Erythroblast (primary cell): ENCODE measurements around the gene ZNF154.

Experiments
- DNase-seq, 2 experiments: peaks; one replicate each; lab custom pipeline; 2025; lab: John Stamatoyannopoulos, UW
- GATA1 ChIP-seq: IDR thresholded peaks from 2 replicates; pipeline ENCODE4 v1.6.1; 2011; ENCODE audit warnings: low read depth, mild to moderate bottlenecking, control low read depth, low read length, moderate library complexity
- POLR2A ChIP-seq: IDR thresholded peaks from 2 replicates; pipeline ENCODE4 v1.6.1; 2011; ENCODE audit warnings: mild to moderate bottlenecking, low read length

Gene ZNF154

GRCh38 chr19:57709616-57710015 is 612 bp upstream of the ZNF154 start:
- no peak for TF ChIP-seq GATA1
- TF ChIP-seq POLR2A, result no peak
- DNase-seq, result no peak

- TF ChIP-seq GATA1 (no peak), POLR2A (no peak)
- DNase-seq, result no peak
Measured at GRCh38 chr19:57706346-57706745, 2.7 kb downstream of the ZNF154 start.

- TF ChIP-seq POLR2A (no peak), GATA1 (no peak)
- DNase-seq, result no peak
Measured at GRCh38 chr19:57701625-57702024, 7.4 kb downstream of the ZNF154 start.

GRCh38 chr19:57689750-57690149 is 19.3 kb downstream of the ZNF154 start:
- no peak for DNase-seq
- TF ChIP-seq POLR2A (no peak), GATA1 (no peak)

- no peak for TF ChIP-seq GATA1
- no peak for TF ChIP-seq POLR2A
- peak in 1 of 2 experiments; percentile 36 for DNase-seq
Measured at GRCh38 chr19:57688011-57688763, 20.8 kb downstream of the ZNF154 start.

GRCh38 chr19:57687363-57688010 is 21.5 kb downstream of the ZNF154 start:
- DNase-seq, result peak in 1 of 2 experiments; percentile 41
- TF ChIP-seq GATA1 (no peak), POLR2A (no peak)

- TF ChIP-seq POLR2A, result no peak
- no peak for TF ChIP-seq GATA1
- DNase-seq, result no peak
Measured at GRCh38 chr19:57686727-57687126, 22.3 kb downstream of the ZNF154 start.

GRCh38 chr19:57682226-57682766 is 26.7 kb downstream of the ZNF154 start:
- TF ChIP-seq GATA1 (no peak), POLR2A (peak; percentile 31)

GRCh38 chr19:57675881-57676280 is 33.1 kb downstream of the ZNF154 start:
- DNase-seq, result no peak

More at GRCh38 chr19:57682226-57682766, 26.7 kb downstream of the ZNF154 start:
- no peak for DNase-seq

GRCh38 chr19:57672466-57672865 is 36.5 kb downstream of the ZNF154 start:
- TF ChIP-seq GATA1, result no peak
- no peak for TF ChIP-seq POLR2A
- DNase-seq, result no peak

More at GRCh38 chr19:57675881-57676280, 33.1 kb downstream of the ZNF154 start:
- no peak for TF ChIP-seq GATA1
- TF ChIP-seq POLR2A, result no peak

- TF ChIP-seq POLR2A (no peak), GATA1 (no peak)
- no peak for DNase-seq
Measured at GRCh38 chr19:57671124-57671895, 37.7 kb downstream of the ZNF154 start.

GRCh38 chr19:57668635-57669034 is 40.4 kb downstream of the ZNF154 start, which contains the start of gene ZSCAN4:
TSS of gene ZSCAN4 (plus strand) at chr19:57668935. CDS start at chr19:57676146, 7,211 bp downstream.
- TF ChIP-seq POLR2A, result no peak
- no peak for DNase-seq

- no peak for TF ChIP-seq POLR2A
- TF ChIP-seq GATA1, result no peak
- DNase-seq, result no peak
Measured at GRCh38 chr19:57667228-57667627, 41.8 kb downstream of the ZNF154 start.
